ENCODE measurements around the gene AMPH.
"Not testable (repeated sequence)": the region's sequence is repeated elsewhere in the genome, so short reads cannot be mapped to it uniquely, and the experiment has no call there.

The AMPH gene

DNA sequence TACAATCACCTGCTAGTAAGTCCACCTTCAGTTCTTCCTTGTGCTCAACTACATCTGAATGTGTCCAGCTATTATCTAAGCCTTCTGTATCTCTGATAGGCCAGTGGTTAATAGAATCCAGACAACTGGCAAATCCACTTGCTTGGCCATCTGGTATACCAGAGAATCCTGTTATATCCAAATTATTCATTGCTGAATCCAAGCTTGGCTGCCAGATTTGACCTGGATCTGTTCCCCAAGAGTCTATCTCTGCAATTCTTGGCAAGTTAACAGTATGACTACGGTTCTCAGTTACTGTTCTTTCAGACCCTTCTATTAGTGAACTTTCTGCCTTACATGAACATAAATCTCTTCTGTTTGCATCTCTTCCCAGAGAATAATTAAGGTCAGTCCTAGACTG is 203.1 kb downstream of the AMPH start:
- peaks cover 20% of the 10 kb centered on the region for H3K36me3 Mint-ChIP-seq
- ATAC-seq, result no peak
- peaks cover 57% of the 10 kb centered on the region for H3K4me1 Mint-ChIP-seq
- no peak overlapping the region for H3K4me3 Mint-ChIP-seq
- H3K27ac Mint-ChIP-seq, result peak overlapping the region; percentile 11
- H3K27me3 Mint-ChIP-seq, result no peaks in the 10 kb centered on the region
- peaks cover 21% of the 10 kb centered on the region for H3K9me3 Mint-ChIP-seq

DNA sequence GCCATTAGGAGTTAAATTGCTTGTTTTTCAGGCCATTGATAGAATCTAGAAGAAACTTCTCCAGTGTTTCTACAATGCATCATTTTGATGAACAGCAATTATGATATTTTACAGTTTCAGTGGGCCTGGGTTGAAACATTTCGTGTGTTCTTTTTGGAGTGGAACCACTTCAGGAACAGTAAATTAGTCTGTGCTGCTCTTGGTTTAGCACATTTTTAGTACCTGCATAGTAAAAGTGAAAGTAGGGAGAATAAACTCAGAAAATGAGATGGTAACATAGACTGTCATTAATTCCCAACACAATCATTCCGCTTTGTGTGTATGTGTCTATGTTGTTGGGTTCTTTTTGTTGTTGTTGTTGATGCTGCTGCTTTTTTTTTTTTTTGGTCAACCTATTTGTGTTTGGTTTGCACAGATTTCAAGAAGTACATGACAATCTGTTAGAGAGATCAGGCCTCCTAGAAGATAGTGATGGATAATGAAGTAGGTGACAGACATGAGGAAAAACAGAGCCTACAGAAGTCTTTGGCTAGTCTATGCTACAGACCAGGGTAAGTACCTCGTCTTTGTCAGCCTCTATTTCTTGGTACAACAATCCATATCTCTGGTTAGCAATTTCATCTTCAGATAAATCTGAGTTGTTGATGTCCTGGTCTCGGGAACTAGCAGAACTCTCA is 203.8 kb downstream of the AMPH start:
- no peak for ATAC-seq
- Mint-ChIP-seq H3K9me3 (peaks cover 21% of the 10 kb centered on the region), H3K36me3 (peaks cover 20% of the 10 kb centered on the region), H3K27me3 (no peaks in the 10 kb centered on the region), H3K4me1 (peaks cover 57% of the 10 kb centered on the region), H3K27ac (peak overlapping the region; percentile 11), H3K4me3 (no peak overlapping the region)

DNA sequence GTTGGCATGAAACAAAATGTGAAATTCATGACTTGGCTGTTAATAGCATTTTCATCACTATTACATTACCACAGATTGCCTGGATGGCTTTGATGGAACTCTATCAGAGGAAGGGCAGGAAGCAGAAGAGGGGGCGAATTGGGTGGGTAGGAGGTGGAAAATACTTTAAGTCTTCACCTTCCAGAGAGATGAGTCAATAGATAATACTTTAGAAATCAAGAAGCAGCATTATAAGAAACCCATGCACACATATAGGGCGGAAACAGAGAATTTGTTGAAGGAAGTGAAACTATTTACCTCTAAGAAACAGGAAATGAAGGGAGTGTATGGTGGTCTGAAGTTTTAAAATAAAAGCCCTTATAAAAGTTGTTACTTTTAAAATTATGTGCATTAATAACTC is 205.7 kb downstream of the AMPH start:
- Mint-ChIP-seq H3K4me1 (peaks cover 57% of the 10 kb centered on the region), H3K36me3 (peaks cover 20% of the 10 kb centered on the region), H3K4me3 (no peak overlapping the region), H3K27me3 (no peaks in the 10 kb centered on the region), H3K9me3 (peaks cover 21% of the 10 kb centered on the region), H3K27ac (peak overlapping the region; percentile 33)
- peak; percentile 75 for ATAC-seq

DNA sequence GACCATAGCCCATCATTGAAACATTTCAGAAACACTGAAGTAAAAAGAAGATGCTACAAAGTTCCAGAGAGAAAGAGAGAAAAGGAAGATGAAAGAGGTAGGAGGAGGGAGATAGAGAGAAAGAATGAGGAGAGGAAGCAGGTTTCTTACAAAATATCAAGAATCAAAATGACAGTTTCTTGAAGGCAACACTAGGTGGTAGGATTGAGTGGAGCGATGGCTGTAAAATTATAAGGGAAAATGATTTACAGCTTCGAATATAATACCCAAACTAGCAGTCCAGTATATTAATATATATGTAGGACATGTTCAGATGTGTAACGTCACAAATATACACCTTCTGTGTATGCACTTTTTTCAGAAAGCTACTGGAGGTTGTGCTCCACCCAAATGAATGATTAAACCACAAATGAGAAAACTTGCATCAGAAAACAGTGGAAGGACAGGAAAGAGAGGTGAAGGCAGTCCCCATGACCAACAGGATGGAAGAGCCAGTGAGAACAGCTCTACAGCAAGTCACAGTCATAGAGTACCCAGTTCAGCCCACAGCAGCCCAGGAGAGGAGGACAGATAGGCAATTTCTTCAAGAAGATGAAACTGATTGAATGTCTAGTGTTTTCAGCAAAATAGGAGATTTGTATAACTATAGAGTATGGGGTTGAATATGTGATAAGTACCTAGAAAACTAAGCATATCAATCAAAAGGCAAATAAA is 206.3 kb downstream of the AMPH start:
- Mint-ChIP-seq H3K9me3 (peaks cover 21% of the 10 kb centered on the region), H3K27me3 (no peaks in the 10 kb centered on the region), H3K27ac (peak overlapping the region; percentile 33), H3K4me3 (no peak overlapping the region), H3K4me1 (peaks cover 57% of the 10 kb centered on the region), H3K36me3 (peaks cover 20% of the 10 kb centered on the region)
- ATAC-seq, result no peak

DNA sequence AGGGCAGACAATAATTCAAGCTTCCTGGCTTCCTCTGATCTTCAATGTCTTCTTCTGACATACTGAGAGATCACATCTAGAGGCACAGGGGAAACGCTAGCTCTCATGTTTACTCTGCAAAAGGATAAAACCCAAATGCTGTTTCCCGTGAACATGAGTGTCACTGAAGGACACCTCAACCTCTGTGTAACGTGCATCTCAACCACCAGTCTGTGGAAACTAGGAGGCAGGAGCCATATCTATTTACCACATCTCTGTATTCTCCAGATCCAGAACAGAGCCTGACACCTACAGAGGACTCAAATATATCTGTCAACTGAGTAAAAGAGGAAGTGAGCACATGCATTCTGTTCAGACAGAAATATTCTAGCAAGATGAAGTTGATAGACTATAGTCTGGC is 217.4 kb downstream of the AMPH start:
- peak; percentile 91 for ATAC-seq
- peak overlapping the region; percentile 11 for H3K27ac Mint-ChIP-seq
- no peaks in the 10 kb centered on the region for H3K9me3 Mint-ChIP-seq
- no peaks in the 10 kb centered on the region for H3K36me3 Mint-ChIP-seq
- no peak overlapping the region for H3K4me3 Mint-ChIP-seq
- peaks cover 31% of the 10 kb centered on the region for H3K4me1 Mint-ChIP-seq
- H3K27me3 Mint-ChIP-seq, result no peaks in the 10 kb centered on the region

DNA sequence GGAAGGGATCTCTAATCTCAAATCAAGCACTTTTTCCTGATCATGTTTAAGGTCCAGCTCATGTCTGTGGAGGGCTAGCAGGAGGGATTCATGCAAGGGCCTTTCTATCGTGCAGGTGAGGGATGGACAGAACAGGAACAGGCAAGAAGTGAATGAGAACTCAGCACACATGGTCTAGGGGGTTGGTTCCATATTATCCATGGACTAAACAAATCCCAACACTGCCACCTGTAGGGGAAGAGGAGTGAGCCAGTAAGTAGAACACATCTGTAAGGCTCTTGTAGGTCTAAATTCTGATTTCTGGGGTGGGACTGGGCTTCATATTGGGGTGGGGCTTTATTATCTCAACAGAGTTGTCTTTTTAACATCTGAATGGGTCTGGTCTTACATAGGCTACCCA is 219.8 kb downstream of the AMPH start:
- Mint-ChIP-seq H3K36me3 (no peaks in the 10 kb centered on the region), H3K27ac (peak overlapping the region; percentile 11), H3K4me3 (no peak overlapping the region), H3K9me3 (no peaks in the 10 kb centered on the region), H3K4me1 (peaks cover 36% of the 10 kb centered on the region), H3K27me3 (peaks cover 6% of the 10 kb centered on the region)
- ATAC-seq, result no peak

DNA sequence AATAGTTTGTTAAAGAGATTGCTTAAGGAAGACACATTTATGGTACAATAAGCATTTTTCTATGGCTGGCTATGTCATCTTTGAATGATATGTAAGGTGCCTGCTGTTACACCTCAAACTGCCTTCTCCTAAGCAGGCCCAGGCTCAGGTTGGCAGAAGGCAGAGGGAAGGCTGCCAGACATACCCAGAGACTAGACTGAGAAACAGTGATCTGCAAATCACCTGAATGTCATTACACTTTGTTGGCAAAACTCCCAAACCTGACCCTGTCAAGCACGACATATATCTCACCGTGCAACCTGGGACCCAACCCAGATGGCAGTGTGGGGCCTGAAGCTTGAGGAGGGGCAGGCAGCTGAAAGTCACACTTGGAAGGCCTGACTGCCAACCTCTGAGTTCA is 221.1 kb downstream of the AMPH start:
- H3K9me3 Mint-ChIP-seq, result peaks cover 1% of the 10 kb centered on the region
- H3K27ac Mint-ChIP-seq, result no peak overlapping the region
- H3K36me3 Mint-ChIP-seq, result no peaks in the 10 kb centered on the region
- H3K4me1 Mint-ChIP-seq, result peaks cover 37% of the 10 kb centered on the region
- no peak overlapping the region for H3K4me3 Mint-ChIP-seq
- peaks cover 10% of the 10 kb centered on the region for H3K27me3 Mint-ChIP-seq
- ATAC-seq, result no peak

DNA sequence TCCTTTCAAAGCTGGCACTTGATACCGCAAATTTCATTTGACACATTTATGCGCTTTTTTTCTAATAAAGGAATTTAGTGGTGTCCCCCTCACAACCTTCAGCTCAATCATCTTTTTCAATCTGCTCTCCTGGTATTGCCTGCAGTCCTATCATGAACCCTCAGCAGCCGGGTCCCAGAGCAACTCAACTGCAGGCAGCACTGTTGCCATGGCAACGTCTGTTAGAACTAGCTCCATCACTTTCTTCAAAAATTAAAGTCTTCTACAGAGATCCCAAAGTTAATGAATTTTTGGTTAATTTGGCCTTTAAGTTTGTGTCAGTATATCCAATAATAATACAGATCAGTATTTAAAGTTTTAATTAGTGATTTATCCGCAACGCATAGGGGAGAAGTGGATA is 221.6 kb downstream of the AMPH start:
- Mint-ChIP-seq H3K36me3 (peaks cover 2% of the 10 kb centered on the region), H3K4me3 (no peak overlapping the region), H3K9me3 (peaks cover 3% of the 10 kb centered on the region), H3K27ac (no peak overlapping the region), H3K4me1 (peaks cover 37% of the 10 kb centered on the region), H3K27me3 (peaks cover 13% of the 10 kb centered on the region)
- ATAC-seq, result no peak

DNA sequence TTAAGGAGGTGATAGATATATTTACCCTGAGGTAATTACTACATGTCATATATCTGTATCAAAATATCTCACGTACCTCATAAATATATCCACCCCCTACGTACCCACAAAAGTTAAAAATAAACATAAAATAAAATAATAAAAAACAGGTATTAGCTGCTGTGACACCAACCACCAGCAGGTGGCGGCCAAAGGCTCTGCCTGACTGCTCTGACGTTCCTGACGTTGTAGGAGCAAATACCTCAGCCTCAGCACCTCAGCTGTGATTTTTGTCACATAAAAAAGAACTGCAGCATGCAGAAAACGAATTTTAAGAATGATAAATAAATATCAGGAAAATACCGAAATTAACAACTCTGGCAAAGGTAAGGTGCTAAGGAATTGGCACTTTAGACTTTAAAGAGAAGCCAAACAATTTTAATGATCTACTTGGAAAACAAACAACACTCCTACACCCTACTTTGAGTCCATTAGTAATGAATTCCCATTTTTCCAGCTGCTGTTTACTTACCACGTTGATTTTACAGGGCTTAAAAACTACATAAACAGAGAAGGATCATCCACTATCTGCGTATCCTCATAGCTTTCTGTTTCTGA is 232.3 kb downstream of the AMPH start:
- H3K27ac Mint-ChIP-seq, result no peak overlapping the region
- H3K36me3 Mint-ChIP-seq, result no peaks in the 10 kb centered on the region
- peak; percentile 43 for ATAC-seq
- H3K4me3 Mint-ChIP-seq, result no peak overlapping the region
- no peaks in the 10 kb centered on the region for H3K27me3 Mint-ChIP-seq
- peaks cover 28% of the 10 kb centered on the region for H3K4me1 Mint-ChIP-seq
- no peaks in the 10 kb centered on the region for H3K9me3 Mint-ChIP-seq

DNA sequence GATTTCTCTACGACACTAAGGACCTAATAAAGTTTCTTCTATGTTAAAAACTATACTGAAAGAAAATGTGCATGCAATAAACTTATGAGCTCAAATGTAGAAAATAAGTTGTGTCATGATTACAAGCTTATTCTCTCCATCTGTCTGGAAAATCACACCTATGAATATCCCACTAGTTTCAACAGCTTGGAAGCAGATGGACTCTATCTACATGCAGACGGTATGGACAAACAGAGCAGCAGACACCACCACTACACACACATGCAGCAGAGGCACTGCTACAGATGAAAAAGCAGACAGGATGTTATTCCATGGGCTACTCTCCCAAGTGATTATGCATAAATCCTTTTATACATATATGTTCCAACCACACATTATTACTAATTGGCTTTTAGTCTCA is 234.3 kb downstream of the AMPH start:
- Mint-ChIP-seq H3K4me1 (peaks cover 28% of the 10 kb centered on the region), H3K36me3 (no peaks in the 10 kb centered on the region), H3K27ac (no peak overlapping the region), H3K9me3 (no peaks in the 10 kb centered on the region), H3K27me3 (no peaks in the 10 kb centered on the region), H3K4me3 (no peak overlapping the region)
- ATAC-seq, result no peak

DNA sequence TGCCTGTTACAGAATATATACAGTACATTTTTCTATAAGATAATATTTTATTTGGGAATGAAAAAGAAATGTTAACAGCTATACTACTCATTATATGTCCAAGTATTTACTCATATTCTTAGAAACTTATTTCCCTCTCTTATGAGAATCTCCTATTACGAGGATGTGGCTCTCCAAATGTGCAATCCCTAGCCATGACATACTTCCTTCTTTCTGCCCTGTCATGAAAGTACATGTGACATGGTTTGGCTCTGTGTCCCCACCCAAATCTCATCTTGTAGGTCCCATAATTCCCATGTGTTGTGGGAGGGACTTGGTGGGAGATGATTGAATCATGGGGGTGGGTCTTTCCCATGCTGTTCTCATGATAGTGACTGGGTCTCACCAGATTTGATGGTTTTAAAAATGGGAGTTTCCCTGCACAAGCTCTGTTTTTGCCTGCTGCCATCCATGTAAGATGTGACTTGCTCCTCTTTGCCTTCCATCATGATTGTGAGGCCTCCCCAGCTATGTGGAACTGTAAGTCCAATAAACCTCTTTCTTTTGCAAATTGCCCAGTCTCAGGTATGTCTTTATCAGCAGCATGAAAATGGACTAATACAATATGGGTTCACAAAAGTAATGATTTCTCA is 235.1 kb downstream of the AMPH start:
- H3K27me3 Mint-ChIP-seq, H3K36me3 Mint-ChIP-seq, H3K4me3 Mint-ChIP-seq, H3K27ac Mint-ChIP-seq, ATAC-seq, H3K9me3 Mint-ChIP-seq: not testable (repeated sequence)
- H3K4me1 Mint-ChIP-seq, result peaks cover 21% of the 10 kb centered on the region

DNA sequence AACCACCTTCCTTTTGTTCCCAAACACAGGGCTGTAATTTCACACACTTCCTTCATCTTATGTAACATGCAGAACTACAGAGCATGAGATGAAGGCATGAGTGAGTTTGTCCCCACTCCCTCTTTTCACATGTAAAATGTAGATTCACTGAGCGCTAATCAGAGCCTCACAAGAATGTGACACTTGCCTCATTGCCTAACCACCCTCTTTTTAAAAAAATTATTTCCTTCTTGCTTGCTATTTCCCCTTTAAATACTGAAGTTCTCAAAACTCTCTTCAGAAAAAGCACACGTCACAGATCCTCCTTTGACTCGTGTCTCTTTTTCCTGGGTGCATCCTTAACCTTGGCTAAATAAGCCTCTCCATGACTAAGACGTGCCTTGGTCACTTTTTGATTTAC is 236.5 kb downstream of the AMPH start:
- H3K4me1 Mint-ChIP-seq, result peaks cover 21% of the 10 kb centered on the region
- no peaks in the 10 kb centered on the region for H3K9me3 Mint-ChIP-seq
- ATAC-seq, result no peak
- peak overlapping the region; percentile 21 for H3K27ac Mint-ChIP-seq
- H3K4me3 Mint-ChIP-seq, result no peak overlapping the region
- no peaks in the 10 kb centered on the region for H3K36me3 Mint-ChIP-seq
- H3K27me3 Mint-ChIP-seq, result no peaks in the 10 kb centered on the region

DNA sequence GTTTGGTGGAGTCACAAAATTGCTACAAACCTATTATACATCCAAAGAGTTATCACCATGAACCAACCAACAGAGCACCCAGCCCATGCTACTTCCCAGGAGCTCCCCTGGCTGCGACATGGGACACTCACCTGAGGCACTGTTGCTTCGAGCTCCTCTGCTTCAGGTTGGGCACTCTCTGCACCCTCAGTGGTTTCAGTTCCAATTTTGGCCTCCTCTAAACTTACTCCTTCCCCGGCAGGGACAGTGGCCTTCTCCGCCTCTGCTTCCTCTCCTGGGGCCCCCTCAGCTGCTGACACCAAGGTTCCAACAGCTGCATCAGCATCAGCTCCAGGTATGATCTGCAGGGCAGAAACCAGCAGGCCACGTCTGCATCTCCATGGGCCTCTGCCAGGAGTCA is 237.3 kb downstream of the AMPH start:
- Mint-ChIP-seq H3K4me3 (no peak overlapping the region), H3K36me3 (no peaks in the 10 kb centered on the region), H3K27ac (peak overlapping the region; percentile 21), H3K4me1 (peaks cover 21% of the 10 kb centered on the region), H3K27me3 (no peaks in the 10 kb centered on the region), H3K9me3 (no peaks in the 10 kb centered on the region)
- peak; percentile 79 for ATAC-seq

DNA sequence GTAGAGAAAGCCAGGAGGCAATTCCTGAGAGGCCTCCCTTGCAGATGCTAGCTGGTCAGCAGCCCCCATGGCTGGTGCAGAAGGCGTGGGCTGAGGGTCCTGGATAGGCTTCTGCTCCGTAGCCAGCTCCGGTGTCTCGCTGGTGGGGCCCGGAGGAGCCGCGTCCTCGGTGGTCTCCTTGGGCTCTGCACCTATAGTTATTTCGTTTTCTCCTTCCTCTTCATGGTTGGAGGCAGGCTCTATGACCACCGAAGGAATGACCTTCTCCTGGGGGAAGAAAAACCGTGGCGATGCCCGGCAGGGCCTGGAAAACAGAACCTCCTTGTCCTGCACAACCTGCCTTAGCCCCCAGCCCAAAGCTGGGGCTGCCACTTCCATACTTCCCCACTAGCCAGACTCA is 239.4 kb downstream of the AMPH start:
- H3K4me3 Mint-ChIP-seq, result no peak overlapping the region
- ATAC-seq, result no peak
- H3K9me3 Mint-ChIP-seq, result no peaks in the 10 kb centered on the region
- H3K27me3 Mint-ChIP-seq, result no peaks in the 10 kb centered on the region
- no peak overlapping the region for H3K27ac Mint-ChIP-seq
- peaks cover 21% of the 10 kb centered on the region for H3K4me1 Mint-ChIP-seq
- no peaks in the 10 kb centered on the region for H3K36me3 Mint-ChIP-seq

DNA sequence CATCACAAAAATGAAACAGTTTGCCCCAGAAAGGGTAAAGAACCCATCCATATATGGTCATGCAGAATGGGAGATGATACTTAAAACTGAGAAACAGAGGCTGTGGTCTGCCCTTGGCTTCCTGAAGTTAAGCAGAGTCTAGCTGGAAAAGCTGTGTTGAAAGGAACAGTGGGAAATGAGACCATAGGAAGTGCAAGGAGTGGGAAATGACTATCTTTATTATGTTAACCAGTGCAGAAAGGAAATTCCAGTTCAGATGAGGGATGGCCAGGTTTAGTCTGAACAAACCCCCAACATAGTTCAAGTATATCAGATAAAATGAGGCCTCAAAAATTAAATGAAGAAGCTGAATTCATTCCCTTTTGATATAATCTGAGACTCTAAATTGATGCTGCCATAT is 245.5 kb downstream of the AMPH start:
- no peaks in the 10 kb centered on the region for H3K4me1 Mint-ChIP-seq
- no peaks in the 10 kb centered on the region for H3K27me3 Mint-ChIP-seq
- no peak for ATAC-seq
- H3K9me3 Mint-ChIP-seq, result no peaks in the 10 kb centered on the region
- no peak overlapping the region for H3K27ac Mint-ChIP-seq
- no peaks in the 10 kb centered on the region for H3K36me3 Mint-ChIP-seq
- no peak overlapping the region for H3K4me3 Mint-ChIP-seq
